H1 (cell line): ENCODE measurements around the gene PDE4D.

Experiments used
- ASH2L ChIP-seq: fragments of 200-600, 300-600 bp; sonication (generic); IDR thresholded peaks from one replicate; pipeline ENCODE4 v1.7.1; 2017; ENCODE audit warnings: low read length
- CEBPB ChIP-seq: IDR thresholded peaks from 2 replicates; pipeline ENCODE4 v1.6.1; 2012; ENCODE audit warnings: low read depth, low read length
- EZH2 ChIP-seq: fragments of 200-600 bp; sonication (generic); IDR thresholded peaks from 2 replicates; pipeline ENCODE4 v1.7.1; 2012; ENCODE audit warnings: low read depth, mild to moderate bottlenecking, moderate library complexity, low read length, inconsistent platforms; ENCODE audit not compliant: severe bottlenecking
- FOSL1 ChIP-seq: IDR thresholded peaks from 2 replicates; pipeline ENCODE4 v1.6.1; 2011; ENCODE audit warnings: mild to moderate bottlenecking, low read depth, low read length, moderate library complexity; ENCODE audit not compliant: insufficient read depth
- RAD21 ChIP-seq, 2 experiments: IDR thresholded peaks in 1 of 2; conservative IDR thresholded peaks in 1 of 2; 2 replicates each; pipeline ENCODE4 v1.6.1; 2011; ENCODE audit warnings: low read depth in 2 of 2, low read length in 2 of 2, improper control_type of control experiment in 1 of 2, inconsistent platforms in 1 of 2, mild to moderate bottlenecking in 1 of 2, moderate library complexity in 1 of 2
- SRF ChIP-seq: IDR thresholded peaks from 2 replicates; pipeline ENCODE4 v1.6.1; 2011; ENCODE audit warnings: mild to moderate bottlenecking, low read depth, low read length, moderate library complexity
- SUZ12 ChIP-seq: fragments of 200-600 bp; sonication (generic); IDR thresholded peaks from 2 replicates; pipeline ENCODE4 v1.6.1; 2012; ENCODE audit warnings: mild to moderate bottlenecking, inconsistent platforms, low read length, moderate library complexity, mixed read lengths
- ZNF274 ChIP-seq: IDR thresholded peaks from 2 replicates; pipeline ENCODE4 v1.7.0; 2012; ENCODE audit warnings: low read length, borderline replicate concordance; ENCODE audit errors: extremely low read depth
- TF ChIP-seq, protein P1 (sequence below): fragments of 300-600 bp; sonication (generic); IDR thresholded peaks from 2 replicates; pipeline ENCODE4 v1.7.1; 2012; ENCODE audit warnings: low read length, moderate library complexity, mild to moderate bottlenecking, inconsistent platforms; ENCODE audit not compliant: insufficient replicate concordance
- TF ChIP-seq, protein P2 (sequence below), 3 experiments: IDR thresholded peaks; 1 replicate in 2 of 3; 2 replicates in 1 of 3; pipeline versions ENCODE4 v1.5.1 to v1.6.1; 2011; ENCODE audit warnings: low read length in 3 of 3, mild to moderate bottlenecking in 3 of 3, inconsistent platforms in 2 of 3, low read depth in 1 of 3, moderate library complexity in 1 of 3; ENCODE audit not compliant: insufficient read depth in 1 of 3; ENCODE audit errors: control extremely low read depth in 1 of 3

DNA sequence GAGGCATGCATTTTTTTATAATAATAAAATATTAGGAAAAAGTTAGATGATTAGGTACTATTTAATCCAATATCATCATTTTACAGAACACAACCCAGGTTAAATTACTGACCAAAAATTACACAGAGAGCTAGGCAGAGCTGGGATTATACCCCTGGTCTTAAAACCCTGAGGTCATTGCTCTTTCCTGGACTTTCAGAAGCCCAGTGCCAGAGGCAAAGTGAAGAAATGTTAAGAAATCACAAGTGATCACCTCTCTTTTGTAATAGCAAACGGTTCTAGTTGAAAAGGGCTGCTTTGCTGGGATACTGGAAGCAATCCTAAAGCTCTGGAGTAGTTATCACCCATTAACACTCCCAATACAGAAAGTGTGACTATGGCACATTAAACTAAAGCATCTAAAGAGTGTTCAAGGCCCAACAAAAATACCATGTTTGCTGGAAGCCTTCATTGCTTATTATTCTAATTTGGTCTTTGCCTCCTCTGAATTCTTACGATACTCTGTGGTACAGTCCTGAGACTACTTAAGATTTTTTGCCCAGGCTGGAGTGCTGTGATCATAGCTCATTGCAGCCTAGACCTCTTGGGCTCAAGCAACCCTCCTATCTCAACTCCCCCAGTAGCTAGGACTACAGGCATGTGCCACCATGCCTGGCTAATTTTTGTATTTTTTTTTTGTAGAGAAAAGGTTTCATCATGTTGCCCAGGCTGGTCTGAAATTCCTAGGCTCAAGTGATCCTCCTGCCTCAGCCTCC lies 734.7 kb downstream of the PDE4D start:
- TF ChIP-seq, protein P1, sequence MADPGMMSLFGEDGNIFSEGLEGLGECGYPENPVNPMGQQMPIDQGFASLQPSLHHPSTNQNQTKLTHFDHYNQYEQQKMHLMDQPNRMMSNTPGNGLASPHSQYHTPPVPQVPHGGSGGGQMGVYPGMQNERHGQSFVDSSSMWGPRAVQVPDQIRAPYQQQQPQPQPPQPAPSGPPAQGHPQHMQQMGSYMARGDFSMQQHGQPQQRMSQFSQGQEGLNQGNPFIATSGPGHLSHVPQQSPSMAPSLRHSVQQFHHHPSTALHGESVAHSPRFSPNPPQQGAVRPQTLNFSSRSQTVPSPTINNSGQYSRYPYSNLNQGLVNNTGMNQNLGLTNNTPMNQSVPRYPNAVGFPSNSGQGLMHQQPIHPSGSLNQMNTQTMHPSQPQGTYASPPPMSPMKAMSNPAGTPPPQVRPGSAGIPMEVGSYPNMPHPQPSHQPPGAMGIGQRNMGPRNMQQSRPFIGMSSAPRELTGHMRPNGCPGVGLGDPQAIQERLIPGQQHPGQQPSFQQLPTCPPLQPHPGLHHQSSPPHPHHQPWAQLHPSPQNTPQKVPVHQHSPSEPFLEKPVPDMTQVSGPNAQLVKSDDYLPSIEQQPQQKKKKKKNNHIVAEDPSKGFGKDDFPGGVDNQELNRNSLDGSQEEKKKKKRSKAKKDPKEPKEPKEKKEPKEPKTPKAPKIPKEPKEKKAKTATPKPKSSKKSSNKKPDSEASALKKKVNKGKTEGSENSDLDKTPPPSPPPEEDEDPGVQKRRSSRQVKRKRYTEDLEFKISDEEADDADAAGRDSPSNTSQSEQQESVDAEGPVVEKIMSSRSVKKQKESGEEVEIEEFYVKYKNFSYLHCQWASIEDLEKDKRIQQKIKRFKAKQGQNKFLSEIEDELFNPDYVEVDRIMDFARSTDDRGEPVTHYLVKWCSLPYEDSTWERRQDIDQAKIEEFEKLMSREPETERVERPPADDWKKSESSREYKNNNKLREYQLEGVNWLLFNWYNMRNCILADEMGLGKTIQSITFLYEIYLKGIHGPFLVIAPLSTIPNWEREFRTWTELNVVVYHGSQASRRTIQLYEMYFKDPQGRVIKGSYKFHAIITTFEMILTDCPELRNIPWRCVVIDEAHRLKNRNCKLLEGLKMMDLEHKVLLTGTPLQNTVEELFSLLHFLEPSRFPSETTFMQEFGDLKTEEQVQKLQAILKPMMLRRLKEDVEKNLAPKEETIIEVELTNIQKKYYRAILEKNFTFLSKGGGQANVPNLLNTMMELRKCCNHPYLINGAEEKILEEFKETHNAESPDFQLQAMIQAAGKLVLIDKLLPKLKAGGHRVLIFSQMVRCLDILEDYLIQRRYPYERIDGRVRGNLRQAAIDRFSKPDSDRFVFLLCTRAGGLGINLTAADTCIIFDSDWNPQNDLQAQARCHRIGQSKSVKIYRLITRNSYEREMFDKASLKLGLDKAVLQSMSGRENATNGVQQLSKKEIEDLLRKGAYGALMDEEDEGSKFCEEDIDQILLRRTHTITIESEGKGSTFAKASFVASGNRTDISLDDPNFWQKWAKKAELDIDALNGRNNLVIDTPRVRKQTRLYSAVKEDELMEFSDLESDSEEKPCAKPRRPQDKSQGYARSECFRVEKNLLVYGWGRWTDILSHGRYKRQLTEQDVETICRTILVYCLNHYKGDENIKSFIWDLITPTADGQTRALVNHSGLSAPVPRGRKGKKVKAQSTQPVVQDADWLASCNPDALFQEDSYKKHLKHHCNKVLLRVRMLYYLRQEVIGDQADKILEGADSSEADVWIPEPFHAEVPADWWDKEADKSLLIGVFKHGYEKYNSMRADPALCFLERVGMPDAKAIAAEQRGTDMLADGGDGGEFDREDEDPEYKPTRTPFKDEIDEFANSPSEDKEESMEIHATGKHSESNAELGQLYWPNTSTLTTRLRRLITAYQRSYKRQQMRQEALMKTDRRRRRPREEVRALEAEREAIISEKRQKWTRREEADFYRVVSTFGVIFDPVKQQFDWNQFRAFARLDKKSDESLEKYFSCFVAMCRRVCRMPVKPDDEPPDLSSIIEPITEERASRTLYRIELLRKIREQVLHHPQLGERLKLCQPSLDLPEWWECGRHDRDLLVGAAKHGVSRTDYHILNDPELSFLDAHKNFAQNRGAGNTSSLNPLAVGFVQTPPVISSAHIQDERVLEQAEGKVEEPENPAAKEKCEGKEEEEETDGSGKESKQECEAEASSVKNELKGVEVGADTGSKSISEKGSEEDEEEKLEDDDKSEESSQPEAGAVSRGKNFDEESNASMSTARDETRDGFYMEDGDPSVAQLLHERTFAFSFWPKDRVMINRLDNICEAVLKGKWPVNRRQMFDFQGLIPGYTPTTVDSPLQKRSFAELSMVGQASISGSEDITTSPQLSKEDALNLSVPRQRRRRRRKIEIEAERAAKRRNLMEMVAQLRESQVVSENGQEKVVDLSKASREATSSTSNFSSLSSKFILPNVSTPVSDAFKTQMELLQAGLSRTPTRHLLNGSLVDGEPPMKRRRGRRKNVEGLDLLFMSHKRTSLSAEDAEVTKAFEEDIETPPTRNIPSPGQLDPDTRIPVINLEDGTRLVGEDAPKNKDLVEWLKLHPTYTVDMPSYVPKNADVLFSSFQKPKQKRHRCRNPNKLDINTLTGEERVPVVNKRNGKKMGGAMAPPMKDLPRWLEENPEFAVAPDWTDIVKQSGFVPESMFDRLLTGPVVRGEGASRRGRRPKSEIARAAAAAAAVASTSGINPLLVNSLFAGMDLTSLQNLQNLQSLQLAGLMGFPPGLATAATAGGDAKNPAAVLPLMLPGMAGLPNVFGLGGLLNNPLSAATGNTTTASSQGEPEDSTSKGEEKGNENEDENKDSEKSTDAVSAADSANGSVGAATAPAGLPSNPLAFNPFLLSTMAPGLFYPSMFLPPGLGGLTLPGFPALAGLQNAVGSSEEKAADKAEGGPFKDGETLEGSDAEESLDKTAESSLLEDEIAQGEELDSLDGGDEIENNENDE: no peak
- TF ChIP-seq SRF (no peak), EZH2 (no peak), ZNF274 (no peak), FOSL1 (no peak), RAD21 (IDR thresholded peaks at IDR 0.05 in 1 of 2, conservative IDR thresholded peaks at IDR 0.05 in 1 of 2; ENCODE audit: low read depth in 2 of 2, low read length in 2 of 2) (no peak), CEBPB (no peak), SUZ12 (no peak), ASH2L (no peak)
- TF ChIP-seq, protein P2, sequence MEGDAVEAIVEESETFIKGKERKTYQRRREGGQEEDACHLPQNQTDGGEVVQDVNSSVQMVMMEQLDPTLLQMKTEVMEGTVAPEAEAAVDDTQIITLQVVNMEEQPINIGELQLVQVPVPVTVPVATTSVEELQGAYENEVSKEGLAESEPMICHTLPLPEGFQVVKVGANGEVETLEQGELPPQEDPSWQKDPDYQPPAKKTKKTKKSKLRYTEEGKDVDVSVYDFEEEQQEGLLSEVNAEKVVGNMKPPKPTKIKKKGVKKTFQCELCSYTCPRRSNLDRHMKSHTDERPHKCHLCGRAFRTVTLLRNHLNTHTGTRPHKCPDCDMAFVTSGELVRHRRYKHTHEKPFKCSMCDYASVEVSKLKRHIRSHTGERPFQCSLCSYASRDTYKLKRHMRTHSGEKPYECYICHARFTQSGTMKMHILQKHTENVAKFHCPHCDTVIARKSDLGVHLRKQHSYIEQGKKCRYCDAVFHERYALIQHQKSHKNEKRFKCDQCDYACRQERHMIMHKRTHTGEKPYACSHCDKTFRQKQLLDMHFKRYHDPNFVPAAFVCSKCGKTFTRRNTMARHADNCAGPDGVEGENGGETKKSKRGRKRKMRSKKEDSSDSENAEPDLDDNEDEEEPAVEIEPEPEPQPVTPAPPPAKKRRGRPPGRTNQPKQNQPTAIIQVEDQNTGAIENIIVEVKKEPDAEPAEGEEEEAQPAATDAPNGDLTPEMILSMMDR (IDR thresholded peaks at IDR 0.05; ENCODE audit: control extremely low read depth in 1 of 3, insufficient read depth in 1 of 3, low read depth in 1 of 3, low read length in 3 of 3): no peak
